Ovary (tissue), 3 donors: Measurements from ENCODE around the gene SLC35C1.

Source experiments
- POLR2A ChIP-seq: fragments of 450-650 bp; IDR thresholded peaks from one replicate; pipeline ENCODE4 v1.6.1; 2017; ENCODE audit warnings: antibody characterized with exemption, mild to moderate bottlenecking, moderate library complexity
- TF ChIP-seq, protein P1 (sequence below), 3 donors: fragments of 450-650 bp in 2 of 3; fragments of 200-600 bp in 1 of 3; IDR thresholded peaks; one replicate each; pipeline versions ENCODE4 v1.5.1 to v1.8.0; 2016 to 2022; ENCODE audit warnings: antibody characterized with exemption in 3 of 3, mild to moderate bottlenecking in 1 of 3
- donor health status: DM: no; HTN: no; CAD: no.

DNA sequence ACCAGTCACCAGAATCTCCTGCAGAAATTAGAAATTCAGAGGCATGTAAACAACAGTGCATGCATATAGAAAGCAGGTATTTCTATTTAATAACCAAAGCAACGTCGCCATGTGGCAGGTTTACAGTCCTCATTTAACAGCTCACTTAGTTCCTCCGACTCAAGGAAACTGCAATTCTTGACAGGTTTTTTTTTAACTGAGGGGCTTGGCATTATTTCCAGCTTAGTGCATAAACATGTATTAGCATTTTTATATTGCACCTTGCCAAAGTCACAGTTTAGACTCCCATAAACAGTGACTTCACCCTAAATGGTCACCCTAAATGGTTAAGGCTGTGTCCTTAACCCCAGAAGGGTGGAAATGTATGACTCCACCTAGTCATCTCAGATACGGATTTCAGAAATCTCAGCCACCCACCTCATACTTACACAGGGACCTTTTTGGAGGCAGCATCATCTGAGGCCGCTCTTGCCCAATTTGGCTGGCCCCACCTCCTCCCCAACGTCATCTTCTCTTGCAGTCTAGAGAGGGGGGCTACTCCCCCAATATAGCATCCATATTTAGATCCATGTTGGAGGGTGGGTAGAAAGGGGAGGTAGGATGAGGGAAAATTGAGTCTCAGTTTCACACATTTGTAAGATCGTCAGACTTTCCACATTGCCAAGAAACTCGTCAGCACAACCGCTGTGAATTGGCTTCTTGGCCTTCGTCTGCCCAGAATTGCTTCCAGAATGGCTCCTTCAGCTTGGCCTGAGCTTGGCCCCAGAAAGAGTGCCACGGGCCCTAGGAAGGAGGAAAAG lies 31.8 kb upstream of the SLC35C1 start:
- TF ChIP-seq, protein P1, sequence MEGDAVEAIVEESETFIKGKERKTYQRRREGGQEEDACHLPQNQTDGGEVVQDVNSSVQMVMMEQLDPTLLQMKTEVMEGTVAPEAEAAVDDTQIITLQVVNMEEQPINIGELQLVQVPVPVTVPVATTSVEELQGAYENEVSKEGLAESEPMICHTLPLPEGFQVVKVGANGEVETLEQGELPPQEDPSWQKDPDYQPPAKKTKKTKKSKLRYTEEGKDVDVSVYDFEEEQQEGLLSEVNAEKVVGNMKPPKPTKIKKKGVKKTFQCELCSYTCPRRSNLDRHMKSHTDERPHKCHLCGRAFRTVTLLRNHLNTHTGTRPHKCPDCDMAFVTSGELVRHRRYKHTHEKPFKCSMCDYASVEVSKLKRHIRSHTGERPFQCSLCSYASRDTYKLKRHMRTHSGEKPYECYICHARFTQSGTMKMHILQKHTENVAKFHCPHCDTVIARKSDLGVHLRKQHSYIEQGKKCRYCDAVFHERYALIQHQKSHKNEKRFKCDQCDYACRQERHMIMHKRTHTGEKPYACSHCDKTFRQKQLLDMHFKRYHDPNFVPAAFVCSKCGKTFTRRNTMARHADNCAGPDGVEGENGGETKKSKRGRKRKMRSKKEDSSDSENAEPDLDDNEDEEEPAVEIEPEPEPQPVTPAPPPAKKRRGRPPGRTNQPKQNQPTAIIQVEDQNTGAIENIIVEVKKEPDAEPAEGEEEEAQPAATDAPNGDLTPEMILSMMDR (IDR thresholded peaks at IDR 0.05): no peak
- no peak for TF ChIP-seq POLR2A
